Left lobe of liver (tissue), 2 donors: ENCODE measurements around the gene MCUR1. TPM values are rescaled to one million over a fixed set of nuclear protein-coding genes. Genes with fewer than 3 reads are reported as not detected.
A peak's percentile ranks its signal among the peaks of the same experiment; 100 is the strongest.
"Not testable (repeated sequence)": the region's sequence is repeated elsewhere in the genome, so short reads cannot be mapped to it uniquely, and the experiment has no call there.

Source experiments
- ATAC-seq: fragments of 200-7000 bp; cut with Tn5 transposase; one replicate; pipeline ENCODE4 v1.9.1; 2020; ENCODE audit warnings: mild to moderate bottlenecking, moderate library complexity
- DNase-seq: peaks from one replicate; pipeline ENCODE4 v3.0.0-alpha.2; 2020; ENCODE audit warnings: low spot score
- total RNA-seq: library from RNA; stranded (reverse); gene quantifications from one replicate; pipeline ENCODE4 v1.2.1, GENCODE V29; 2021
- donor health status: DM: no; HTN: no; CAD: no; lungs with moderate emphysema.
- donor health status: DM: no; HTN: yes; CAD: no.

Gene MCUR1
- total RNA-seq, 1 donor from 2014 or later: 18.1 TPM

DNA sequence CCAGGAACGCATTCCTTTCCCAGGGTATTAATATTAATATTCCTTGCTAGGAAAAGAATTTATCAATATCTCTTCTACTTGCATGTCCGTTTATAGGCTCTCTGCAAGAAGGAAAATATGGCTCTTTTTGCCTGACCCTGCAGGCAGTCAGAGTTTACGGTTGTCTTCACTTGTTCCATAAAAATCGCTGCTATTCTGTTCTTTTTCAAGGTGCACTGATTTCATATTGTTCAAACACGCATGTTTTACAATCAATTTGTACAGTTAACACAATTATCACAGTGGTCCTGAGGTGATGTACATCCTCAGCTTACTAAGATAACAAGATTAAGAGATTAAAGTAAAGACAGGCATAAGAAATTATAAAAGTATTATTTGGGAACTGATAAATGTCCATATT, 15.1 kb upstream of the MCUR1 start:
- DNase-seq, ATAC-seq: not testable (repeated sequence)

DNA sequence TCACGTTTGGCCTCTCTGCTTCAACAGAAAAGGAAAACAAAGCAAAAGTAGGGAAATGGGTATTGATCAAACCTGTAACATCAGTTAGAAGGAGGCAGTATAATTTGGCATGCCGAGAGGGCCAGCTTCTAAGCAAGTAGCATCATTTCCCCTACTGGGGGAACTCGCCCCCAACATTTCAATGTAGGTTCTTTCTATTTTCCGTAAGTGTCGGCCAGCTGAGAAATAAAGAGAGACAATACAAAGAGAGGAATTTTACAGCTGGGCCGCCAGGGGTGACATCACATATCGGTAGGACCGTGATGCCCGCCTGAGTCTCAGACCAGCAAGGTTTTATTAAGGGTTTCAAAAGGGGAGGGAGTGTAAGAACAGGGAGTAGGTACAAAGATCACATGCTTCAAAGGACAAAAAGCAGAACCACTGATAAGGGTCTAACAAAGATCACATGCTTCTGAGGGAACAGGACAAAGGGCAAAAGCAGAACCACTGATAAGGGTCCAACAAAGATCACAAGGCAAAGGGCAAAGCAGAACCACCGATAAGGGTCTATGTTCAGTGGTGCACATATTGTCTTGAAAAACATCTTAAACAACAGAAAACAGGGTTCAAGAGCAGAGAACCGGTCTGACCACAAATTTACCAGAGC, 14.4 kb upstream of the MCUR1 start:
- not testable (repeated sequence) for ATAC-seq, DNase-seq

DNA sequence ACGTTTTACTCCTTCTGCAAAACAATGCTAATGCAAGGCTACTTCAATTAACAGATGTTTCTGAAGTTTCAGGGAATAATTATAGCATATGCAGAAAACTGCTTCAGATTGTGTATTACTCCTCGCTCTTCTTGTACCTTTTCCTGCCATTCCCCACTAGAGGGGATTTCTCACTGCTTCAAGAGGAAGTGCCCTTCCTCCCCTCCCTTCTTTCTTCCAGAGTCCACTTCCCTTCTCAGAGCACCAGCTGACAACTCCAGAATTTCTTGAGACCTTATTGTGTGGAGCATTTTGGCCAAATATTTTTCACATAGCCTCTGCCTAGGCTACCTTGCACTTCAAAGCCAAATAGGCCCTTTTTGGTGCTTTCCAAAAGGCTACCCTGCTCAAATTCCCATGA, 12.7 kb upstream of the MCUR1 start:
- ATAC-seq: no peak
- DNase-seq: no peak

DNA sequence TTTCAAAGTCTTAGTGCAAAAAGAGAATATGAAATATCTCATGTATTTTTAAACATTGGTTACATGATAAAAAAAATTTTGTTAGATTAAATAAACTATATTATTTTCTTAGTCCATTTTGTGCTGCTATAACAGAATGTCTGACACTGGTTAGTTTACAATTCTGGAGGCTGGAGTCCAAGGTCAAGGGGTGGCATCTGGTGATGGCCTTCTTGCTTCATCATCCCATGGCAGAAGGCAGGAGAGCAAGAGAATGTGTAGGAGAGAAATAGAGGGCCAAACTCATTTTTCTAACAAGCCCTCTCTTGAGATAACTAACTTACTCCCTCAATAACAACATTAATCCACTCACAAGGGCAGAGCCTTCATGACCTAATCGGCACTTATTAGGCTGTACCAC, 11.5 kb upstream of the MCUR1 start:
- ATAC-seq: no peak
- no peak for DNase-seq

DNA sequence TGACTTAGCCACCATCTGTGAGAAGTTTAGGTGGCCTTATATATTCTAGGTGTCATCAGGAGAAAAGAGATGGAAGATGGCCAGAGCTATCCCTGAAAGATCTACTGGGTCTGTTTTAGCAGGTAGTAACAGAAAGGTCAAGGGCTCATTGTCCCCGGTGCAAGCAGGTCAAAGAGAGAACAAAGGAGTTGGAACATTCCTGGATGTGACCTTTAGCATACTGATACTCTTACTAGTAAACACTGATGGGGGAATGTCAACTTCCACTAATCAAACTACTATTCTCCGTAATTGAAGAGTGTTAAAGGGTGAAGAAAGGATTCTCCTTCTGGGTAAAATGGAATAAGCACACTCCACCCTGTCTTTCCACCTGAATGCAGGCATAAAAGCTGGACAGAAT, 4.0 kb upstream of the MCUR1 start:
- ATAC-seq: no peak
- DNase-seq: no peak

DNA sequence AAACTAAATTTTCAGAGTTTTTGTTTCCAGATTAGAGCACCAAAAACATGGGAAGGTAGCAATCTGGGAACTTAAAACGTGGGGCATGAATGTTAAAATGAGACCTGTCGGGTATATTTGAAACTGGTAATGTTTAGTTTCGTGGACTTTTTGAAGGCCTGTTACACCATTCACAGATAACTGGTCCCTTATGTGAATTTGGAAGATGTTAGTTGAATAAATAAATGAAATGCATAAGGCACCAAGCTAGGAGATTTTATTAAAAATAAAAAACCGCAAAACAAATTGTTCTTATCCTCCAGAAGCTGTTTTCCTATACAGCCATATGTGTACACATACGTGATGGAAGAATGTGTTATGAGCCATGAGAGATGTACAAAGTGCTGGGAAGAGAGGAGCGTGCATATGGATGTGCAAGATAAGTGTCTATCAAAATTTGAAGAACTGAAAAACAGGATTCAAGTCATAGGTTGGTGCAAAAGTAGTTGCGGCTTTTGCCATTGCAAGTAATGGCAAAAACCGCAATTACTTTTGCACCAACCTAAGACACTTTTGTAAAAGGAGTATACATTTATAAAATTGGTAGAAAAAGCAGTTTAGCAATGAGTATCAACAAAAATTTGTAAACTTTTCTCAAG, 700 bp upstream of the MCUR1 start:
- ATAC-seq (no peak), DNase-seq (no peak)

DNA sequence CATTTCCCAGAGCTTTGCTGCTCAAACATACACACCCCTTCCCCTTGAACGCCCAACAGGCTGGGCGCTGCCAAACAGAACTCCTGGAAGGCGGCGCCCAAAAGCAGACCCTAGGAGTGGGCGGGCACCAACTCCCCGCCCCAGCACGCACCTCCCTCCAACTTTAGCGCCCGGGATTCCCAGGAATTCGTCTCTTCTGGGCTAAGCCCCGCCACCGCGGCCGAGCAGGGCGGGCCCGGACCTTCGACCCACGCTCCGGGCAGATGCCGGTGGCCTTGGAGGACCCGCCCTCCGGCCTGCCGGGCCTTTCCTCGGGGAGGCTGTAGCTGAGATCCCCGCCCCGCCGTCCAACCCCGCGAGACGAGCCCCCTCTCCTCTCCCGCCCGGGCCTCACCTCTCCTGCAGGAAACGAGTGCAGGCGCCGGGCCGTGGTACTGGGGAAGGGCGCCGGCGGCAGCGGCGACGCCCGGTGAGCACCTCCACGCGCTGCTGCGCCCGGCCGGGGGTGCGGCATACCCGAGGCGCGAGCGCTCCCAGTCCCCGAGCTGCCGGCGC, 659 bp downstream of the MCUR1 start:
- ATAC-seq: peak; percentile 66
- peak; percentile 84 for DNase-seq

DNA sequence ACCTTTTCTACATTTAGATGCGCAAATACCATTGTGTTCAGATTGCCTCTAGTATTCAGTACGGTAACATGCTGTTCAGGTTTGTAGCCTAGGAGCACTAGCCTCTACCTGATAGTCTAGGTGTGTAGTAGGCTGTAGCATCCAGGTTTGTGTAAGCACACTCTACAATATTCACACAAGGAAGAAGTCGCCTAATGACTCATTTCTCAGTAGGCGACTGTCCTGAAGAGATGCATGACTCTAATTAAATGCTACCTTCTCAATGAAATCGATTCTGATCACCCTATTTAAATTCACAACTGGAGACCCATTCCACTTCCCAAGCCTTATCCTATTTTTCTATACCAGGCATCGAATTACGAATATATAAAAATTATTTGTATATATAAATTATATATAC, 1.3 kb downstream of the MCUR1 start:
- ATAC-seq (no peak), DNase-seq (no peak)

DNA sequence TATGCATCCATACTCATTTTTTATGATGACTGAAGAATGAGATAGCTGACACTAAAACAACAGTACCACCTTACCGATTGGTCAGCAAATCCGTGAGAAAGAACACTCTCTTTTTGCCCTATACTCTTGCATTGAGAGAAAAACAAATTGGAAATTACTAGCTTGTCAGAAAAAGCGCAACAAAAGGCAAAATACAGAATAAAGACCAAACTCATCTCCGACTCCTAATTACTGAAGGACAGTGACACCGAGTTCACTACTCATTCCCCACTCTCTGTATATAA, 2.1 kb downstream of the MCUR1 start:
- DNase-seq: no peak
- no peak for ATAC-seq

DNA sequence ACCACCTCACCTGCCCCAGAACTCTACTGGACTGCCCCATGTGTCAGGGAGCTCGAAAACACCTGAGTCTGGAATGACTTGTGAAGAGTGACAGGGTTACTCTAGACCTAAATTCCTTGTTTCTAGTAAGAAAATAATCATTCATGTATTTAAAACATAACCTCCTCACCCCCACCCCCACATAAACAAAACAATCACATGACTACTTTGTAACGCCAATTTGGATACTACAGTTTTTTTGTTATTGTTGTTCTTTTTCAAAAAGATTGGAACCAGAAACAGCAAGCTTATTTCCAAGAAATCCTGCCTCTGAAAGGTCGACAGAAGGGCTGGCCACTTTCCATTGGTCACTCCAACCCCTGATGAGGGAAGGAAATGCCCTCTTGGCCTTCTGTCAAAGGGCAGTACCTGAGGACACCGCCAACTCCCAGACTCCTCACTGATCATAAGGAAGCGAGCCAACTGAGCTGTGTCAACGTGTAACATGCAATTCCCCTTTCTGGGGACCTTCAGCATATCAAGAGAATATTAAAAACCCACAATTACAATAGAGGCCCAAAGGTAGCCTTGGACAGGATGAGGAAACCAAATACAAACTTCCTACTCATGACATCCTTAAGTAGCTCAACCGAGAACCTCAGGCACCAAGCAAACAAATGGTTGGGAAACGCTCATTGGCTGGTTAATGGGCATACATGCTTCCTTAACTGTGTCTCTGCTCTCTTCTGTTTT, 2.6 kb downstream of the MCUR1 start:
- ATAC-seq (peak; percentile 14), DNase-seq (peak; percentile 83)

DNA sequence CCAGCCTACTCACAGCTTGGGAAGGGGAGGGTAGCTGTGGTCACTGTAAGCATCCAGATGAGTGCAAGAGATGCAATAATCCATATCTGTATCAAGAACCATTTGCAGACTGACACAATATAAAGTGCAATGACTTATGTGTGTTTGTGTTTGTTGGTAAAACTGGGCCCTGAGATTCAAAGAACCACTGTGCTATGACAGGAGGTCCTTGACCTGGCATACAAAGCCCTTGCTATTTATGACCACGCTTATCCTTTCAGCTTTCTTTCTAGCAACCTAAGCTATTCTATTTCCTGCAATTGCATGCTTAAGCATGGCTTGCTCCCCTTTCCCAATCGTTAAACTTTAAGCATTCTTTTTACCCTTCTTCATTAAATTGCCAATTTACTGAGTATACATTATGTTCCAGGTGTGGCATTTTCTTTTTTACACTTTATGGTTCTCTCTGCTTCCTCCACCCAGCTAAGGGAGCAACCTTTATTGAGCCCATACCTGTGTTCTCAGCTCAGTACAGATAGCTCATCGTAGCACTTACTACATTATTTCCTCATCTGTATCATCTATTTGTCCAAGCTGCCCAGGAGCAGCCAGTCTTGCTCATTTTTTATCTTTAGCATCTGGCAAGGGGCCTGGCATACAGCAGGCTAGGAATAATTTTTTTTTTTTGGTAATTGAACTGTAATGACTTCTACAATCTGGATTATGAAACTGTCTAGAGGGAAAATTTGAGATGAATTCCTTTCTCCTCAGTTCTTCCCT, 3.5 kb downstream of the MCUR1 start:
- ATAC-seq: no peak
- DNase-seq: no peak

DNA sequence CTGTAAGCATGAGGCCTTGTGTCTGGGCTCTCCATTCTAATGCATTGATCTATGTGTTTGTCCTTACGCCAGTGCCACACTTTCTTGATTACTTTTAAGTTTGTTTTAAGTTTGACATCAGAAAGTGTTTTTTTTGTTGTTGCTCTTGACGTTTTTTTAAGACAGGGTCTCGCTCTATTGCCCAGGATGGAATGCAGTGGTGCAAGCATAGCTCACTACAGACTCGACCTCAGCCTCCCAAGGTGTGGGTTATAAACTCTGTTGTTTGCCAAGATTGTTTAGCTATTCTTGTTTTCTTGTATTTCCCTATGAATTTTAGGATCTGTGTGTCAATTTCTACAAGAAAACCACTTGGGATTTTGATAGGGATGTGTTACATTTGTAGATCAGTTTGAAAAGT, 5.6 kb downstream of the MCUR1 start:
- ATAC-seq: no peak
- DNase-seq: no peak

DNA sequence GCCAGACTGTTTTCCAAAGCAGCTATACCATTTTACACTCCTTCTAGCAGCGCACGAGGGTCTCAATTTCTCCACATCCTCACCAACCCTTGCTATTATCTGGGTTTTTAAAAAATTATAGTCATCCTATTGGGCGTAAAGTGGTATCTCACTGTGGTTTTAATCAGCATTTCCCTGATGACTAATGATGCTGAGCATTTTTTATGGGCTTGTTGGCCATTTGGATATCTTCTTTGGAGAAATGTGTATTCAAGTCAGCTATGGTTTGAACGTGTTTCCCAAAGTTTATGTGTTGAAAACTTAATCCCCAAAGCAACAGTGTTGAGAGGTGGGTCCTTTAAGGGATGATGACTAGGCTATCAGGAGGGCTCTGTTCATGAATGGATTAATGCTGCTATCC, 6.7 kb downstream of the MCUR1 start:
- no peak for ATAC-seq

DNA sequence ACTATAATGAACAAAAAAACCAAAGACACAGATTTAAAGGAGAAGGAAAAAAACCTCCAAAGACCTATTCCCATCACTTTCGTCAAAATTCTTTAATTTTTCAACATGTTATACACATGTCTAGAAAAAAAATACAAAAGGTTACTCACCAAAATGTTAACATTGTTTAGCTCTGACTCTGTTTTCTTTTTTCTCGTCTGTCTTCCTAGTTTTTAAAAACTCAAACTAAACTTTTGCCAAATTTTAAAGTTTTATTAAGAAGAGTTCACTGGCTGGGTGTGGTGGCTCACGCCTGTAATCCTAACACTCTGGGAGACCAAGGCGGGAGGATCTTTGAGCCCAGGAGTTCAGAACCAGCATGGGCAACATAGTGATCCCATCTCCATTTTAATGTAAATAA, 10.8 kb downstream of the MCUR1 start:
- ATAC-seq: no peak
- DNase-seq: no peak

More for the DNA sequence above, 6.7 kb downstream of the MCUR1 start:
- DNase-seq: no peak

DNA sequence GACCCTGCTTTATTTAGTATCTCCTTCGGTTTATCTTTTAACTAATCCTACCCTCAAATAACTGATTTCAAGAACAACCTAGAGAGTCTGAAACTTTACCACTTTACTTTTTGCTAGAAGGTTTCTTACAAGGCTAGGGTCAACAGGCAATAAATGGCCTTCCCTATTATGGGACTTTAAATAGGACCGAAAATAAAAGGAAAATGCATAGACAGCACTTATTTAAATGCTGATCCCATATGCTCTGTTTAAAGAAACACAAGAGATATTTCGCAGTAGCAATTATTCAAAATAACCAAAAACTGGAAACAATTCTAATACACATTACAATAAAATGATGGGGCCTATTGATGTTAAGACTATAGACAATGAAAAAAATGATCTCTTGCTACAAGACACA, 13.7 kb downstream of the MCUR1 start:
- no peak for ATAC-seq
- DNase-seq: no peak

DNA sequence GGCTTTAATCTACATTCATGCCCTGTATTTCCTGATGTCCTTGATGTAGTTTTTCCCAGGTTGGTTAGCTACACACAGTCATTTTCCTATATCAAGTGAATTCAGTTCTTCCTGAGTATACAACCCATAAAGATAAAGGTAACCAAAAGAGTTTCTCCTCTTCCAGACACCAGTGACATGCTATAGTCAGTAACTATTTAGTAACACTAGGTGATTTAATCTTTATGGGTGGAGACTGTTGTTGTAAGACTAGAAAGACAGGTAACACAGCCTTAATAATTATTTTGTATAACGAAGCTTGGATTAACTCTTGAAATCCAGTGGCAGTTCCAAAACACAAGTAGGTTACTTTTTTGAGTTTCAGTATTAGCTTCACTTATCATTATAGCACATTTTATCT, 17.6 kb downstream of the MCUR1 start:
- ATAC-seq: no peak
- DNase-seq: no peak

DNA sequence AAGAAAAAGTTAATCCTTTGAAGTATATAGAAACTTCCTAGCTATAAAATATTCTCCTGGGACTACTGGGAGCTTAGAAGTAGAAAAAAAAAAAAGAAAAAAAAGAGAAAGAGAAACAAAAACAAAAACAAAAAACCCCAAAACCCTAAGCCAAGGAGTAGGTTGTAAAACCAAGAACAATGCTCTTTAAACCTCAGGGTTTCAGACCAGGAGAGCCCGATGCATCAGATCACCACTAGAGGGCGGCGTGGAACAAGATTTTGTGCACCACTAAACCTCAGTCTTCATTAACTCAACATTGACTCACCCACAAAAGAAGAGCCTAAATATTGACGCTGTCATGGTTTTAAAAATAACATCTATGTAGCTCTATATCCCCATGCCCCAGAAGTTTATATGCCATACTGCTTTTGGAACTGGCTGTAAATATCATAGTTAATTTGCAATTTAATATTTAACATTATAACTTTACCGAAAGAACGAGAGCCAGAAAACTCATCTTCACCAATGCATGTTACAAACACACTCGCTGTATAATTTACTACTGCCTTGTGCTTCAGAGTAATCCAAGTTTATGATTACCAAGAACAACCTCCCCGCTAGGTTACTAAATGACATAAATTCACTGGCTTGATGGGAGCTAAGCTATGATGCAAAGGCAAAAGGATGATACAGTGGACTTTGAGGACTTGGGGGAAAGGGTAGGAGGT, 19.2 kb downstream of the MCUR1 start:
- DNase-seq: peak; percentile 73
- peak; percentile 98 for ATAC-seq

DNA sequence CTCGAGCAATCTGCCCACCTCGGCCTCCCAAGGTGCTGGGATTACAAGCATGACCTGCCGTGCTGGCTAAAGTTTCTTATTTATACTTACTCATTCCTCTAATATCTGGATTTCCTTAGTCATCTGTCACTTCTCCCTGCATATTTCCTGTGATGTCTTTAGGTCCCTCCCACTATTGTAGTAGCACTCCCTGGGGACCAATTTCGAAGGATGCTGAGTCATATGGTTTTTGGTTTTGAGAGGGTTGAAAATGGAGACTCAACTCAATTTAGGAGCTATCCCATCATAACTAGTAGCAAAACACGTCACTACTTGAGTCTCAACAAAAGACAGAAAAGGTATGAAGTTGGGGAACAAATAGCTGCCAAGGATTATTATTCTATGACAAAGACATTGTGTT, 20.2 kb downstream of the MCUR1 start:
- DNase-seq (no peak), ATAC-seq (no peak)

DNA sequence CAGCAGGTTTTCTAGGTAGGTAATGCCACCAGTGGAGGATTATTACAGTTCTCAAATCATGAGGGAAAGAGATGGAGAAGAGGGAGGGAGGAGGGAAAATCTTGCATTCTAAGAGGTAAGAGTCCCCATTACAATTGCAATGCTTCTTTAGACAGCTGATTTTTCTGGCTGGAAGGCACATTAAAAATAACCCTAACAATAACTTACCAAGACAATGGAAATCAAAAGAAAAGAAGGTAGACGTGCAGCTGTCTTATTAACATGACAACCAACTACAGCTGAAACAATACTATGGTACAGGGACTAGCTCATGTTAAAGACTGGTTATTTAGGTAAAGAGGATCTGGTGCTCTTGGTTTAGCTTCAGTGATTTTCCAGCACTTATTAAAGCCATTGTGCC, 24.6 kb downstream of the MCUR1 start:
- DNase-seq (no peak), ATAC-seq (no peak)

DNA sequence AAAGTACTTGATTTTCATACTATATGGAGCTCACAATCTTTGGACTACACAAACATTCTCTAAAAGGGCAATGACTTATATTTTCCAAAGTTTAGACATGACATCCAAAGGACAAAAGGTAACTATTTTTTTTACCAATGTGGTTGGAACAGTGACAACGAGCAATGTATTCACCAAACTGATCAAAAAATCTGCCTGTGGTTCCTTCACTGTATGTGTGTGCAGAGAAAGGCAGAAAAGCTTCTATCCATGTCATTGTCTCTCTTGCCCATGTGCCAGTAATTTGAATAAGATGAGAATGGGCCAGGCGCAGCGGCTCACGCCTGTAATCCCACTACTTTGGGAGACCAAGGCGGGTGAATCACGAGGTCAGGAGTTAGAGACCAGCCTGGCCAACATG, 25.5 kb downstream of the MCUR1 start:
- no peak for ATAC-seq
- DNase-seq: no peak

DNA sequence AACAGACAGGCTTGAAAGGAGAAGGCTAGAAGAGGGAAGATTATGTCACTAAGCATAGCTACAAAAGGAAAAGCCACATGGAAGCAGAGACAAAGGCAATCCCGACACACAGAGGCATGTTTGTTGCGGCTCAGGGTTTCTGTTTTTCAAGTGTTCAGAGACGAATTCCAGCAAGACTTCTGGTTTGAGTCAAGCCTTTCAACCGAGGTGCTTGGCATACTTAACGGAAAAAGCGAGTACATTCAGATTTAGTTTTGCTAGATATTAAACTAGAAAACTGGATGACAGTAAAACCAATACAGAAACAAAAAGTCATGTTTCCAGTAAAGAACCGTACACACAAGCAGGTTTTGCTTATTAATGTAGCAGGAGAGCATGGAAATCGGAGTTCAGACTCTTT, 27.2 kb downstream of the MCUR1 start:
- ATAC-seq: no peak
- DNase-seq: no peak
